Aorta (tissue), 5 donors: ENCODE results near the gene DNASE1L1. TPM values are rescaled to one million over a fixed set of nuclear protein-coding genes. Genes with fewer than 3 reads are reported as not detected.
A peak's percentile ranks its signal among the peaks of the same experiment; 100 is the strongest.

Experiments used
- ATAC-seq: fragments of 200-7000 bp; cut with Tn5 transposase; one replicate; pipeline ENCODE4 v1.9.1; 2022; ENCODE audit warnings: moderate library complexity; ENCODE audit not compliant: low FRiP score
- DNase-seq, 2 donors: peaks; one replicate each; pipeline ENCODE4 v3.0.0-alpha.2; 2020
- H3K27ac ChIP-seq, 2 donors: one replicate each; pipeline ENCODE4 v1.5.1; 2013; ENCODE audit warnings: low read length in 2 of 2, mild to moderate bottlenecking in 2 of 2, moderate library complexity in 2 of 2, control low read depth in 1 of 2, inconsistent platforms in 1 of 2, low read depth in 1 of 2
- H3K27me3 ChIP-seq, 2 donors: one replicate each; pipeline ENCODE4 v1.6.1; 2013; ENCODE audit warnings: control low read depth in 1 of 2, low read length in 1 of 2, mild to moderate bottlenecking in 1 of 2, moderate library complexity in 1 of 2; ENCODE audit not compliant: insufficient read depth in 2 of 2, control insufficient read depth in 1 of 2
- H3K36me3 ChIP-seq, 2 donors: one replicate each; pipeline ENCODE4 v1.6.1; 2013; ENCODE audit warnings: control low read depth in 1 of 2, low read length in 1 of 2, mild to moderate bottlenecking in 1 of 2; ENCODE audit not compliant: insufficient read depth in 2 of 2, control insufficient read depth in 1 of 2
- H3K4me1 ChIP-seq, 2 donors: one replicate each; pipeline ENCODE4 v1.6.1; 2013; ENCODE audit warnings: low read length in 2 of 2, control low read depth in 1 of 2, mild to moderate bottlenecking in 1 of 2, moderate library complexity in 1 of 2; ENCODE audit not compliant: insufficient read depth in 2 of 2, control insufficient read depth in 1 of 2
- H3K4me3 ChIP-seq, 2 donors: one replicate each; pipeline ENCODE4 v1.5.1; 2013; ENCODE audit warnings: low read length in 2 of 2, control low read depth in 1 of 2, mild to moderate bottlenecking in 1 of 2
- H3K9me3 ChIP-seq: one replicate; pipeline ENCODE4 v1.6.1; 2013; ENCODE audit warnings: mild to moderate bottlenecking, low read length; ENCODE audit not compliant: control insufficient read depth
- WGBS, 2 donors: extraction: QIAGEN DNeasy Blood & Tissue Kit; methylation state at CpG; one replicate each; pipeline ENCODE4 v1.1.7; 2013; 5-methylcytosine and 5-hydroxymethylcytosine counted together
- intact Hi-C, 2 donors: fragments of 100-400 bp; cut with DNase I; formaldehyde crosslinking; loops; one replicate each; pipeline versions ENCODE4 v1.14.2 to v1.15.0; 2022
- polyA plus RNA-seq, 2 donors: library from polyadenylated mRNA; stranded (reverse); fragments of 200-250 nt; gene quantifications; one replicate each; pipeline ENCODE4 v1.2.3, GENCODE V29; 2013
- total RNA-seq, 2 donors: library from RNA; stranded (reverse); fragmentation: NEBNext Ultra II Directional; extraction: Animal tissue kit (Norgen Biotek cat#: 25700); gene quantifications; one replicate each; pipeline ENCODE4 v1.2.1, GENCODE V29; 2021
- donor health status: healthy with polysubstance abuse.
- donor health status: Bipolar disorder and iron deficiency.
- donor health status: DM: no; HTN: no; CAD: no.
- donor health status: DM: no; HTN: no; CAD: no.
- donor health status: DM: yes; HTN: yes; CAD: no.

DNASE1L1 gene
- total and polyA plus RNA-seq, 4 donors: 25.9 to 46.2 (median 33.1) TPM

DNA sequence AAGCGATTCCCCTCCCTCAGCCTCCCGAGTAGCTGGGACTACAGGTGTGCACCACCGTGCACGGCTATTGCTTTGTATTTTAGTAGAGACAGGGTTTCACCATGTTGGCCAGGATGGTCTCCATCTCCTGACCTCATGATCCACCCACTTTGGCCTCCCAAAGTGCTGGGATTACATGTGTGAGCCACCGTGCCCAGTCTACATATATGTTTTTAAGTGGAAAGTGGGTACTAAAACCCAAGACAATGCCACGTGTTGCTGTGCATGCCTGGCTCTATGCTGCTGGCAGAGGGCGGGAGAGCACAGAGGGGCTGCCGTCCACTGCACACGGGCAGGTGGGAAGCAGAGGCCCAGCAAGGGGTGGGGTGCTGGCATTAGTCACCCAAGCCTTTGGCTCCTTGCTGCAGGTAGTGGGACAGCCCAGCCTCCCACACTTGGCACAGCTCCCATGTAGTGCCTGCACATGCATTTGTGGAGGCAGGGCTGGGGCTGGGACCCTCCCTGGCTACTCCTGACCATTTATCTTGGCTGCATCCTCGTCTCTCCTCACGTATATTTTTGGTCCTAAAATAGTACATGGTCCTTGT, 26.5 kb downstream of the DNASE1L1 start:
- DNase-seq (no peak), ATAC-seq (no peak)
- Histone ChIP-seq H3K36me3 (no peaks in the 10 kb centered on the region), H3K27me3 (no peaks in the 10 kb centered on the region), H3K27ac (no peak overlapping the region), H3K4me3 (no peak overlapping the region), H3K9me3 (no peaks in the 10 kb centered on the region), H3K4me1 (no peaks in the 10 kb centered on the region)
- 44 to 56% methylated on average over 11 of the region's 11 CpGs for WGBS, 2 donors
- intact Hi-C loops: loop anchor here in 1 of 2 donors (5.0 kb wide), 1 partner anchor 285 kb away; the partner anchor contains the start of gene MECP2

GRCh38 chrX:154381271-154381670, 27.8 kb downstream of the DNASE1L1 start:
- intact Hi-C loops: loop anchor here in 1 of 2 donors (5.0 kb wide), 1 partner anchor 284 kb away; the partner anchor contains the start of gene MECP2
- Histone ChIP-seq H3K27ac (no peak overlapping the region), H3K9me3 (no peaks in the 10 kb centered on the region), H3K36me3 (no peaks in the 10 kb centered on the region), H3K4me3 (no peak overlapping the region), H3K27me3 (no peaks in the 10 kb centered on the region), H3K4me1 (no peaks in the 10 kb centered on the region)
- ATAC-seq: no peak
- DNase-seq: no peak
- WGBS, 2 donors: 53 to 55% methylated on average over 6 of the region's 6 CpGs

DNA sequence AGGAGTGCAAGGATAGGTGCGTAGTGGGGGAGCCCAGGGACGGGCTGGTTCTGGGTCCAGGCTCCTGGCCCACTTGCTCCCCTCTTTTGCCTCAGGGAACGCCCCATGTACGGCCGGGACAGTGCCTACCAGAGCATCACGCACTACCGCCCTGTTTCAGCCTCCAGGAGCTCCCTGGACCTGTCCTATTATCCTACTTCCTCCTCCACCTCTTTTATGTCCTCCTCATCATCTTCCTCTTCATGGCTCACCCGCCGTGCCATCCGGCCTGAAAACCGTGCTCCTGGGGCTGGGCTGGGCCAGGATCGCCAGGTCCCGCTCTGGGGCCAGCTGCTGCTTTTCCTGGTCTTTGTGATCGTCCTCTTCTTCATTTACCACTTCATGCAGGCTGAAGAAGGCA, 28.3 kb downstream of the DNASE1L1 start:
- intact Hi-C loops: loop anchor here in 1 of 2 donors (5.0 kb wide), 1 partner anchor 283 kb away; the partner anchor contains the start of gene MECP2
- no peaks in the 10 kb centered on the region for H3K9me3 ChIP-seq
- H3K27me3 ChIP-seq: no peaks in the 10 kb centered on the region
- 59 to 72% methylated on average over 14 of the region's 14 CpGs for WGBS, 2 donors
- ATAC-seq: no peak
- no peak overlapping the region for H3K27ac ChIP-seq
- DNase-seq: no peak
- no peak overlapping the region for H3K4me3 ChIP-seq
- no peaks in the 10 kb centered on the region for H3K36me3 ChIP-seq
- H3K4me1 ChIP-seq: no peaks in the 10 kb centered on the region

- no peaks in the 10 kb centered on the region for H3K27me3 ChIP-seq
- WGBS, 2 donors: 7 to 43% methylated on average over 13 of the region's 13 CpGs
- intact Hi-C loops: loop anchor here in 1 of 2 donors (5.0 kb wide), 1 partner anchor 283 kb away; the partner anchor contains the start of gene MECP2
- no peaks in the 10 kb centered on the region for H3K36me3 ChIP-seq
- no peaks in the 10 kb centered on the region for H3K4me1 ChIP-seq
- DNase-seq: no peak
- peak overlapping the region in 1 of 2 donors; percentile 92 for H3K27ac ChIP-seq
- H3K9me3 ChIP-seq: no peaks in the 10 kb centered on the region
- peak overlapping the region; percentile 55 to 90 for H3K4me3 ChIP-seq
- no peak for ATAC-seq
These were observed 28.9 kb downstream of the DNASE1L1 start for GRCh38 chrX:154380153-154380552.

DNA sequence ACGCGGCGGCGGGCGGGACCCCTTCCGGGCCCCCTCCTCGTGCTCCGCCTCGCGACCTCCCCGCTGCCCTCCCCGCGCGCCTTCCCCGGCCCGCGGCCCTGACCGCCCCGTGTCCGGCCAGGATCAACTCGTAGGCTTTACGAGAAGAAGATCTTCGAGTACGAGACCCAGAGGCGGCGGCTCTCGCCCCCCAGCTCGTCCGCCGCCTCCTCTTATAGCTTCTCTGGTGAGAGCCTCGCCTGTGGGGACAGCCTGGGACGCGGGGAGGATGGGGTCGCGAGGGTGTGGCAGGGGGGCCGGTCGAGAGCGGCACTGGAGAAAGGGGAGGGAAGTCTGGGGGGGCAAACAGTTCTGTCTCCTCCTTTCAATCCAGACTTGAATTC, 29.5 kb downstream of the DNASE1L1 start:
- ATAC-seq (no peak), DNase-seq (no peak)
- Histone ChIP-seq H3K27me3 (no peaks in the 10 kb centered on the region), H3K4me3 (peak overlapping the region; percentile 55 to 90), H3K4me1 (no peaks in the 10 kb centered on the region), H3K27ac (peak overlapping the region; percentile 20 to 92), H3K36me3 (no peaks in the 10 kb centered on the region), H3K9me3 (no peaks in the 10 kb centered on the region)
- 1 to 27% methylated on average over 37 to 38 of the region's 38 CpGs for WGBS, 2 donors
- intact Hi-C loops: no loop called here

DNA sequence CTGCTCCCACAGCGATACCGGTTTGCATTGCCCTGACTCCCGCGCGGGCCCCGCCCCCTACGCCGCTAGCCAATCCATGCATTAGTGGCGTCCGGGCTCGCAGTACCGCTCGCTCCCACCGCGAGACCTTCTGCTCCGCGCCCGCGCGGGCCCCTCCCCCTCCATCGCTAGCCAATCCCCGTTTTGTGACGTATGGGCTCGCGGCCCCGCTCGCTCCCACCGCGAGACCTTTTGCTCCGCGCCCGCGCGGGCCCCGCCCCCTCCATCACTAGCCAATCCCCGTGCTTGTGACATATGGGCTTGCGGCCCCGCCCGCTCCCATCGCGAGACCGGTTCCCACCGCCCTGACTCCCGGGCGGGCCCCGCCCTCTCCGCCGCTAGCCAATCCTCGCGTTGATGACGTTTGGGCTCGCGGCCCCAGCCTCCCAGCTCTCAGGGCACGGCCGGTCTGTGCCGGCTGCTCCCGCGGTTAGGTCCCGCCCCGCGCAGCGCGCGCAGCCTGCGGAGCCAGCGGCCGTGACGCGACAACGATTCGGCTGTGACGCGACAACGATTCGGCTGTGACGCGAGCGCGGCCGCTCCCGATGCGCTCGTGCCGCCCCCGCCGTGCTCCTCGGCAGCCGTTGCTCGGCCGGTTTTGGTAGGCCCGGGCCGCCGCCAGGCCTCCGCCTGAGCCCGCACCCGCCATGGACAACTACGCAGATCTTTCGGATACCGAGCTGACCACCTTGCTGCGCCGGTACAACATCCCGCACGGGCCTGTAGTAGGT, 30.1 kb downstream of the DNASE1L1 start, which contains the start of gene EMD:
EMD (plus strand) TSS at position 497 of the 770 bp plus-strand sequence; CDS start at position 687, 190 bp downstream.
- H3K36me3 ChIP-seq: no peaks in the 10 kb centered on the region
- H3K27me3 ChIP-seq: no peaks in the 10 kb centered on the region
- 0 to 40% methylated on average over 88 to 103 of the region's 103 CpGs for WGBS, 2 donors
- H3K27ac ChIP-seq: peak within 1 kb of the TSS; percentile 61 to 92
- no peaks in the 10 kb centered on the region for H3K9me3 ChIP-seq
- DNase-seq (peak; percentile 98 to 99), ATAC-seq (peak; percentile 92)
- no peaks in the 10 kb centered on the region for H3K4me1 ChIP-seq
- H3K4me3 ChIP-seq: peak within 1 kb of the TSS; percentile 55 to 90
- intact Hi-C loops: no loop called here

- no peaks in the 10 kb centered on the region for H3K27me3 ChIP-seq
- intact Hi-C loops: no loop called here
- H3K4me1 ChIP-seq: no peaks in the 10 kb centered on the region
- no peaks in the 10 kb centered on the region for H3K9me3 ChIP-seq
- ATAC-seq: peak; percentile 15
- DNase-seq: peak; percentile 86 to 90
- peak overlapping the region; percentile 61 to 89 for H3K27ac ChIP-seq
- 0 to 39% methylated on average over 67 to 79 of the region's 79 CpGs for WGBS, 2 donors
- peak overlapping the region; percentile 9 to 53 for H3K4me3 ChIP-seq
- no peaks in the 10 kb centered on the region for H3K36me3 ChIP-seq
These were observed 30.8 kb downstream of the DNASE1L1 start for GRCh38 chrX:154378059-154378798.

GRCh38 chrX:154376774-154377173, 32.3 kb downstream of the DNASE1L1 start:
- H3K27me3 ChIP-seq: no peaks in the 10 kb centered on the region
- 10 to 32% methylated on average over 3 of the region's 3 CpGs for WGBS, 2 donors
- no peaks in the 10 kb centered on the region for H3K4me1 ChIP-seq

More at GRCh38 chrX:154376774-154377173, 32.3 kb downstream of the DNASE1L1 start:
- Histone ChIP-seq H3K27ac (peak overlapping the region in 1 of 2 donors; percentile 90), H3K9me3 (no peaks in the 10 kb centered on the region), H3K36me3 (no peaks in the 10 kb centered on the region), H3K4me3 (no peak overlapping the region)
- intact Hi-C loops: no loop called here
- DNase-seq: no peak
- no peak for ATAC-seq
